CD4-positive, alpha-beta T cell treated with Interleukin-6 for 4 hours (primary cell): Measurements from ENCODE around the gene ITPR1.

Experiments used
- DNase-seq: peaks from one replicate; pipeline ENCODE4 v3.0.0-alpha.2; 2020; ENCODE audit warnings: mixed read lengths

Gene ITPR1

GRCh38 chr3:4511491-4512262 is 18.5 kb downstream of the ITPR1 start:
- DNase-seq, result no peak

DNA sequence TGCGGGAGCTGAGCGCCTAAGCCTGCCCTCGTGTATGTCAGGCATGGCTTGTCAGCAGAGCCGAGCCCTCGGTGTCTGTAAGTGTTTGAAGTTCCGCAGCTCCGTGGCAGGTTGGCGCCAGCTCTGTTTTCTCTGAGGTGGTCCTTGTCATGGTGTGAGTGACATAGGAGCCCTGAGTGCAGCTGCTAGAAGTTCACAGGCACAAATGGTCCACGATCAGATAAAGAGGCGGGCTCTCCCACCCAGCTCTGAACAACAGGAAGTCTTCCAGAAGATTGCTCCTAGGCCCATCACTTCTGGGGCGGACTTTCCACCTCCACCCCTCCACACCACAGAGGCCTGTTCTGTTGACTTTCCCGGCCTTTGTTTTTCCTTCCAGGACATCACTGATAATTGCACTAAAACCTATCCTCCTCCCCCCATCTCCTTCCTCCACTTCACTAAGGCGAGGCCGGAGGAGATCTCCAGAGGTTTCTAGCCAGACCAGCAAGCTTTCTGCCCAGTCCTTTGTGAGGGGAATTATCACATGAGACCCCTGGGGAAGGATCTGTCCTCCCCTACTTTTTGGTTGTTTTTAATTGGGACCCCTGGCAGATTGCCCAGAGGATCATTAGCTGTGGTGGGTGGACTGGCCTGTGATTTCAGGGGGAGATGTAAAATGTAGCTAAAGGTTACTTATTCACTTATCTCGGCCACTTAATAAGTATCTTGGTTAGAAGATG is 19.9 kb downstream of the ITPR1 start:
- no peak for DNase-seq

- no peak for DNase-seq
Measured at GRCh38 chr3:4514321-4514720, 21.2 kb downstream of the ITPR1 start.

DNA sequence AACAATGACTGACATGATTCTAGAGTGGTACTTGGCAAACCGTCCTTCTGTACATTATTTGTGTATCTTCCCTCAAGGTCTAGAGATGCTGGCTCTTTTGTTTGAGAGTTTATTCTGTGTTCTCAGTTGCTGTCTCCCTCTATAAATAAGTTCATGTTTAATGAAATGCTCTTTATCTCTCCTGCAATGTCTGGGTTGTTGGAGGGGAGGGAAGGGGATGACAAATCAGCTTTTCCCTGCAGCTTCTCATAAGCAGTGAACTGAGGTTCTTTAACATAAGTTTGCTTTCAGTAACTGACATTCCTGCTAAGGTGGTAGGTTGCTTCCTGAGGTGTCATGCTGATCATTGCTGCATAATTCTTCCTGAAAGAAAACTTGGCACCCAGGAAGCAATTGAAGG is 21.8 kb downstream of the ITPR1 start:
- no peak for DNase-seq

- no peak for DNase-seq
Measured at GRCh38 chr3:4515916-4516579, 22.9 kb downstream of the ITPR1 start.

GRCh38 chr3:4517093-4517492 is 23.9 kb downstream of the ITPR1 start:
- DNase-seq, result no peak

GRCh38 chr3:4517643-4518311 is 24.6 kb downstream of the ITPR1 start:
- DNase-seq, result no peak

DNA sequence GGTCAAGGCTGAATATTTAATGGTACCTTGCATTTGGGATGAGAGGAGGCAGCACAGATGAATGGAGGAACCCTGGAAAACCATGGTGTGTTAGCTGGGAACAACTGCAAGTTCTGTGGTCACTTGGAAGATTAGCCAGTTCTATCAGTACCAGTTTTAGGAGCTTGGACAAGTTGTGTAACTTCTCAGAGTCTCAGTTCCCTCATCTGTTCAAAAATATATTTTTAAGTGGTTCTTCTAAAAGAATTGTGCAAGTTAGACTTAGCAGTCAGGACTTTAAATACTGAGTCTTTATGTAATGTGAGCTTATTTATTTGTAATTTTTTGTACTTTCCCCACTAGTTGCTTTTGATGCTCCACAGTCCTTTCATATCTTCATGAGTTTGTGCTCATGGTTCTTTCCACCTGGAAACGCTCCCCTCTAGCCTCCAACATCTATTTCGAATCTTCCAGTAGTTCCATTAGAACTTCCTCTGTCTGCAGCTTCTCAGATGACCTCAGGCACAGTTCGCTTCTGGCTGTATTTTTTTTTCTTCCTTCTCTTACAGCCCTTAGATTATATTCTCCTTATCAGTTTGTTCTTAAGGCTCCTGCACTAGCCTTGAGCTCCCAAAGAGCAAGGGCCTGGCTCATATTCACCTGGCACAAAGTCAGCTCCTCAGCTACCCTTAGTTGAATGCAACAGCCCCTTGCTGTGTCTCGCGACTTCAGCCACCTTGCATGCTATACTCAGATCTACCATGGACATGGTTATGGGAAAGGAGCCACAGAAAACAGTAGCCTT is 27.1 kb downstream of the ITPR1 start:
- no peak for DNase-seq

DNA sequence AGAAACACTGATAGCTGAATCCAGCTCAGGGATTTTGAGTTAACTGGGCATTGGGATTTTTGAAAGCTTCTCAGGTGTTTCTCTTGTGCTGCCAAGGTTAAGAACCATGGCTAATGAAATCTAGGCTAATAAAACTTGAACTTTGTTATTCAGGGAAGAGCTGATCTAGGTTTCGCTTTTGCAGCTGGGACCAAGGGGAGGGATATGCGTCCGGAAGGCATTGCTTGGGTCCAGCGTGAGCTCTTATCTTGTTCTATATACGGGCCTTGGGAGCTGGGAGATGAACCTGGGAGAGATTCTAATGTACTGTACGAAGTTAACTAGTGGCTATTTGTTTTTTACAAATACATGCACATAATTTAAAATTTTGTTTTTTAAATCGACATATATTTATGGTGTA is 29.8 kb downstream of the ITPR1 start:
- DNase-seq, result no peak

- no peak for DNase-seq
Measured at GRCh38 chr3:4523710-4524698, 30.9 kb downstream of the ITPR1 start.

GRCh38 chr3:4525560-4526223 is 32.5 kb downstream of the ITPR1 start:
- DNase-seq, result no peak

GRCh38 chr3:4528320-4528719 is 35.2 kb downstream of the ITPR1 start:
- DNase-seq, result no peak

- no peak for DNase-seq
Measured at GRCh38 chr3:4528819-4529600, 35.9 kb downstream of the ITPR1 start.

DNA sequence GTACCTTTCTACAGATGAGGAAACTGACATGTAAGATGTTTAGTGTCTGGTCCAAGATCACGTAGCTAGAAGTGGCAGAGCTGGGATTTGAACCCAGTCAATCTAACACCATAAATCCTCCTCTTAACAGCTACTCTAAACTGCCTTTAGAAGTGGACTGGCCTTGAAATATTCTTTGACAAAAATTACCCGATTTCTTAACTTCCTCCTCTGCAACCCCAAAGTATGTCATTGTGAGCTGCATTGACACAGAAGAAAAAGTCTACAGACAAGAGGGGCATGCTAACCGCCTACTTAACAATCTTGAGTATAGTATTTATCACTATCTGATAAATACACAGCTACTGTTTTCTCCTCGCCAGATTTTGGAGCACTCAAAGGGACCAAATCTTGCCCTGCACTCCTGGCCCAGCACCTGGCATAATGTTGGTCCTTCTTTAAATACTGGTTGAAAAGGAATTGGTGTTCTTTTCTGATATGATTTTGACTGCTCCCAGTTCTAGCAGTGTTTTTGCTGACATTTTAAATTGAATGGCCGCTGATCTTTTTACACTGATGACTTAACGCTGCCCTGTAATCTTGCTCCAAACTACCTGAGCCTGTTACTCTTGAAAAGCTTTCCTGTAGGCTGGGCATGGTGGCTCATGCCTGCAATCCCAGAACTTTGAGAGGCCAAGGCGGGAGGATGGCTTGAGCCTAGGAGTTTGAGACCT is 36.9 kb downstream of the ITPR1 start:
- no peak for DNase-seq

DNA sequence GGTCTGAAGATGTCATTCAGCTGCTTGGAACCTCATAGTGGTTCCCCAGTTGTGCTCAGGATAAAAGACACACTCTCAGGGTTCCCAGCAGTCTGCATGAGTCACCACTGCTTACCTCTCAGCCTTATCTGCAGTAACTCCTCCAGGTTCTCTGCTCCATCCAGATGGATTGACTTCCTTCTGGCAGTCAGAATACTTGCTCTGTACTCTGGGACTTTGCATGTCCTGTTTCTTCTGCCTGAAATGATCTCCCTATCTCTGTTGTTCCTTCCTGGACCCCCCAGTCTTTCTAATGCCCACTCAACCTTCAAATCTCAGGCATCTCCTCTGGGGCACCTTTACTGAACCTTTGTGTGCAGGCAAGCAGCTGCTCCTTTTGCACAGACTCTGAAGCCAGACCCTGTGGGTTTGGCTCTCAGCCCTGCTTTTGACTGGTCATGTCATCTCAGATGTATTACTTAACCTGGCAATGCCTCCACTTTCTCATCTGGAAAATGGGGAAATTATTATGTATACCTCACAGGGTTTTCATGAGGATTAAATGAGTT is 38.4 kb downstream of the ITPR1 start:
- no peak for DNase-seq

DNA sequence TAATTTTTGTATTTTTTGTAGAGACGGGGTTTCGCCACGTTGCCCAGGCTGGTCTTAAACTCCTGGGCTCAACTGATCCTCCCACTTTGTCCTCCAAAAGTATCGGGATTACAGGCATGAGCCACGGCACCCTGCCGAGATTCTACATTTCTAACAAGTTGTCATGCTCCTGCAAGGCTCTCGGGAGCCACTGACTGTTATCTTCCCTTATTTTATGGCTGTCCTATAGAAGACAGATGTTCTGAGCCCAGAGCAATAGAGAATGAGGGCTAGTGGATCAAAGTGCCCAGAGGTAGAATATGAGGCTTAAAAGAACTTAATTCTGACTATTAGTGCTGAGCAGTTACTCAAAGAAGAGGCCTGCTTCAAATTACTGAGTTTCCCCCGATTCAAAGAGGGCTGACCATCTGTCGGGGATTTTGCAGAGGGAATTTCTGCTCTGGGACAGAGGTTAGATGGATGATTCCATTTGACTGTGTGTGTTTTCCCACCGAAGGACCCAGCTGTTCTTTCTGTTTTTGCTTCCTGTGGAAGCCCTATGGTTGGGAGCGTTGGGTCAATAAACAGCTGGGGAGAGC is 39.5 kb downstream of the ITPR1 start:
- no peak for DNase-seq

DNA sequence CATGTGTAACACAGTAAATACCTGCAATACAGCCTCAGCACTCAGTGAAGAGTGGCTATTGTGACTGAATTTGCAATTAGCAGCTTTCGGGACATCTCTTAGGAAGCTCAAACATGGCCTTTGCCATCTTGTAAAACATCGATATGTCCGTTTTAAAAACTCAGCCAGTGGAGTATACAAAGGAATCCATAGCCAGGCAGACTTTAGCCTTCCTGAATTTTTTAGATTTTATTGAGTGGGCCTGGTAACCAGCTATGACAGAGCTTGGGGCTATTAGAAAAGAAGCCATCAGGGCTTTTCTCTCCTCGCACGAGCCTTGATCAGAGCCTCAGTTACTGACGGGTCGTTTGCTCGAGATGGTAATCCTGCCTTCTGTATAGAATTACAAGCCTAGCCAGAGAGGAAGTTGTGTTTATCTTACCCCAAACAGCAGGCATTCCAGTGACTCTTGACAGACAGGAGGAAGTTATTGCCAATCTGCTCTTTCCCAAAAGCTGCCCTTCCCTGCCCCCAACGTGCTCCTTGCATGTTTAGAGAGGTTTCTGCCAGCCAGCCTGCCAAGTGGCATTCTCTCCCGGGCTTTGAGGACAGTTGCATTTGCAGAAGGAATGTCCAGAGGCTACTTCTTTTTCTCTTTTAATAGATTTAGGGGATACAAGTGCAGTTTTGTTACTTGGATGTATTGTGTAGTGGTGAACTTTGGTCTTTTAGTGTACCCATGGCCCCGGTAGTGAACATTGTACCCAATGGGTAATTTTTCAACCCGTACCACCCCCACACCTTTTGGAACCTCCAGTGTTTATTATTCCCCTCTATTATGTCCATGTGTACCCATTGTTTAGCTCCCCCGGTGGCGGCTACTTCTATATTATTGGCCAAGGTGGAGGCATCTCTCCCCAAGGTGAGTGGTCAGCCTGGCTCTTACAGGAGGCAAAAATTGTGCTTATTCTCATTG is 40.6 kb downstream of the ITPR1 start:
- DNase-seq, result no peak
